Measurements from ENCODE around the gene TBCA. TPM values are rescaled to one million over a fixed set of nuclear protein-coding genes. Genes with fewer than 3 reads are reported as not detected.

Gene TBCA
- total and polyA plus RNA-seq, 2 donors (not counting 3 experiments of a cell fraction or from before 2014, with no cell fraction given): 48.2 to 206 TPM

GRCh38 chr5:77758141-77758938, 17.8 kb downstream of the TBCA start:
- no peak overlapping the region for H3K4me3 ChIP-seq (replicated peaks in 1 of 3; ENCODE audit: insufficient read depth in 1 of 3, low read depth in 1 of 3, low read length in 3 of 3)
- H4K20me1 ChIP-seq (replicated peaks; ENCODE audit: control insufficient read depth, extremely low read depth, insufficient read depth, low read length): peaks cover 9% of the 10 kb centered on the region
- TF ChIP-seq POLR2AphosphoS5 (IDR thresholded peaks at IDR 0.05; ENCODE audit: insufficient read depth, low read depth, low read length) (no peak), POLR2A (IDR thresholded peaks at IDR 0.05; ENCODE audit: low read depth, low read length) (no peak), EZH2 (IDR thresholded peaks at IDR 0.05; ENCODE audit: borderline replicate concordance, low read depth, low read length, severe bottlenecking) (no peak), FOS (IDR thresholded peaks at IDR 0.05; ENCODE audit: borderline replicate concordance, insufficient read depth, low read length) (no peak), JUN (IDR thresholded peaks at IDR 0.05; ENCODE audit: borderline replicate concordance, insufficient read depth, insufficient read length, low read depth) (no peak), GATA2 (IDR thresholded peaks at IDR 0.05; ENCODE audit: insufficient read depth, insufficient read length, low read depth, low read length) (no peak)
- TF ChIP-seq, protein P1, sequence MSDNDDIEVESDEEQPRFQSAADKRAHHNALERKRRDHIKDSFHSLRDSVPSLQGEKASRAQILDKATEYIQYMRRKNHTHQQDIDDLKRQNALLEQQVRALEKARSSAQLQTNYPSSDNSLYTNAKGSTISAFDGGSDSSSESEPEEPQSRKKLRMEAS (IDR thresholded peaks at IDR 0.05; ENCODE audit: insufficient read depth, insufficient read length): no peak
- TF ChIP-seq, protein P2, sequence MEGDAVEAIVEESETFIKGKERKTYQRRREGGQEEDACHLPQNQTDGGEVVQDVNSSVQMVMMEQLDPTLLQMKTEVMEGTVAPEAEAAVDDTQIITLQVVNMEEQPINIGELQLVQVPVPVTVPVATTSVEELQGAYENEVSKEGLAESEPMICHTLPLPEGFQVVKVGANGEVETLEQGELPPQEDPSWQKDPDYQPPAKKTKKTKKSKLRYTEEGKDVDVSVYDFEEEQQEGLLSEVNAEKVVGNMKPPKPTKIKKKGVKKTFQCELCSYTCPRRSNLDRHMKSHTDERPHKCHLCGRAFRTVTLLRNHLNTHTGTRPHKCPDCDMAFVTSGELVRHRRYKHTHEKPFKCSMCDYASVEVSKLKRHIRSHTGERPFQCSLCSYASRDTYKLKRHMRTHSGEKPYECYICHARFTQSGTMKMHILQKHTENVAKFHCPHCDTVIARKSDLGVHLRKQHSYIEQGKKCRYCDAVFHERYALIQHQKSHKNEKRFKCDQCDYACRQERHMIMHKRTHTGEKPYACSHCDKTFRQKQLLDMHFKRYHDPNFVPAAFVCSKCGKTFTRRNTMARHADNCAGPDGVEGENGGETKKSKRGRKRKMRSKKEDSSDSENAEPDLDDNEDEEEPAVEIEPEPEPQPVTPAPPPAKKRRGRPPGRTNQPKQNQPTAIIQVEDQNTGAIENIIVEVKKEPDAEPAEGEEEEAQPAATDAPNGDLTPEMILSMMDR (IDR thresholded peaks at IDR 0.05; ENCODE audit: extremely low read depth in 1 of 2, insufficient read depth in 1 of 2, low read depth in 1 of 2, low read length in 2 of 2): no peak
- H3K4me1 ChIP-seq (ENCODE audit: control insufficient read depth, extremely low read depth, insufficient read depth, low read length): no peaks in the 10 kb centered on the region
- no peak for DNase-seq (ENCODE audit: low read depth, low spot score)
- H3K27ac ChIP-seq (ENCODE audit: insufficient read depth, low read depth, low read length): no peak overlapping the region
- no TSS peak for BruUV-seq (replicated peaks)
- no peak for FAIRE-seq
- no peak overlapping the region for H3K9ac ChIP-seq (replicated peaks; ENCODE audit: extremely low read depth, insufficient read depth, low read length)
- POLR2A ChIA-PET: no interaction called here
- H3K36me3 ChIP-seq (ENCODE audit: control insufficient read depth in 2 of 2, extremely low read depth in 1 of 2, insufficient read depth in 2 of 2, low read length in 2 of 2): peaks cover 0 to 2% of the 10 kb centered on the region in 2 experiments
- no peak overlapping the region for H3K4me2 ChIP-seq (ENCODE audit: insufficient read depth, low read length)
- H3K27me3 ChIP-seq (ENCODE audit: control insufficient read depth in 2 of 2, insufficient read depth in 2 of 2, low read length in 2 of 2): no peaks in the 10 kb centered on the region
- H2AFZ ChIP-seq (ENCODE audit: low read depth, low read length): no peak overlapping the region
- intact Hi-C loops (cut with micrococcal nuclease) (no loop called here), dilution Hi-C loops (cut with MboI; ENCODE audit: extremely low pct_ligation_motif_present, low sequenced_read_pairs) (no loop called here)
- H3K9me1 ChIP-seq (replicated peaks; ENCODE audit: control insufficient read depth, extremely low read depth, insufficient read depth, low read length): no peaks in the 10 kb centered on the region
- H3K9me3 ChIP-seq (replicated peaks; ENCODE audit: control insufficient read depth, insufficient read depth, low read length): no peaks in the 10 kb centered on the region
- peaks cover 75% of the 10 kb centered on the region for H3K79me2 ChIP-seq (ENCODE audit: control insufficient read depth, insufficient read depth, low read length)
- CTCF ChIA-PET: no interaction called here

All from endothelial cell of umbilical vein (primary cell).